Heart left ventricle (tissue), 16 donors: ENCODE data around the gene CXXC1. TPM values are rescaled to one million over a fixed set of nuclear protein-coding genes. Genes with fewer than 3 reads are reported as not detected.

Experiments used
- ATAC-seq, 4 donors: fragments of 200-7000 bp; cut with Tn5 transposase; one replicate each; pipeline ENCODE4 v1.9.1; 2020 to 2022; ENCODE audit warnings: moderate library complexity in 4 of 4, mild to moderate bottlenecking in 3 of 4, moderate number of reproducible peaks in 1 of 4
- DNase-seq, 5 donors: peaks; one replicate each; pipeline ENCODE4 v3.0.0-alpha.2; 2020
- H3K27ac ChIP-seq, 12 donors: fragments of 200-600 bp; sonication (generic) in 4 of 12; one replicate each; pipeline versions ENCODE4 v1.5.0 to v1.8.0; 2016 to 2022; ENCODE audit warnings: mild to moderate bottlenecking in 2 of 12
- H3K27me3 ChIP-seq, 9 donors: fragments of 200-600 bp; sonication (generic) in 2 of 9; one replicate each; pipeline versions ENCODE4 v1.5.1 to v1.8.0; 2016 to 2022; ENCODE audit warnings: mild to moderate bottlenecking in 3 of 9
- H3K36me3 ChIP-seq, 9 donors: fragments of 200-600 bp; sonication (generic) in 2 of 9; one replicate each; pipeline versions ENCODE4 v1.5.0 to v1.8.0; 2018 to 2022; ENCODE audit warnings: mild to moderate bottlenecking in 2 of 9
- H3K4me1 ChIP-seq, 12 donors: fragments of 200-600 bp; sonication (generic) in 4 of 12; one replicate each; pipeline versions ENCODE4 v1.5.0 to v1.8.0; 2016 to 2022; ENCODE audit warnings: mild to moderate bottlenecking in 3 of 12
- H3K4me3 ChIP-seq, 12 donors: fragments of 200-600 bp; sonication (generic) in 4 of 12; one replicate each; pipeline versions ENCODE4 v1.5.0 to v1.8.0; 2017 to 2022; ENCODE audit warnings: mild to moderate bottlenecking in 9 of 12, moderate library complexity in 4 of 12
- H3K9me3 ChIP-seq, 12 donors: fragments of 200-600 bp; sonication (generic) in 4 of 12; one replicate each; pipeline versions ENCODE4 v1.5.0 to v1.8.0; 2016 to 2022; ENCODE audit warnings: mild to moderate bottlenecking in 1 of 12
- CTCF ChIP-seq, 12 donors: fragments of 200-600 bp; sonication (generic) in 4 of 12; IDR thresholded peaks; one replicate each; pipeline versions ENCODE4 v1.5.0 to v1.8.0; 2018 to 2022; ENCODE audit warnings: antibody characterized with exemption in 12 of 12, mild to moderate bottlenecking in 5 of 12
- POLR2A ChIP-seq, 2 donors: fragments of 450-650 bp; IDR thresholded peaks; one replicate each; pipeline ENCODE4 v1.6.1; 2017; ENCODE audit warnings: antibody characterized with exemption in 2 of 2, mild to moderate bottlenecking in 2 of 2, moderate library complexity in 2 of 2
- WGBS, 4 donors: extraction: QIAGEN DNeasy Blood & Tissue Kit in 2 of 4; methylation state at CpG; one replicate each; pipeline versions ENCODE4 v1.1.5 to v1.1.7; 2013 to 2018; 5-methylcytosine and 5-hydroxymethylcytosine counted together
- intact Hi-C, 10 donors: fragments of 100-400 bp; cut with DNase I; formaldehyde crosslinking; loops; one replicate each; pipeline versions ENCODE4 v1.11.1 to v1.14.2; 2022
- polyA plus RNA-seq, 2 donors: library from polyadenylated mRNA; stranded (reverse); fragments of 200-250 nt; gene quantifications; one replicate each; pipeline ENCODE4 v1.2.3, GENCODE V29; 2013
- total RNA-seq, 9 donors: library from RNA; depleted of rRNA in 2 of 9; stranded (reverse); fragments of >200 nt in 2 of 9; fragmentation: NEBNext Ultra II Directional in 3 of 9; extraction: Animal tissue kit (Norgen Biotek cat#: 25700) in 3 of 9; gene quantifications; one replicate each; pipeline versions ENCODE4 v1.1.0 to v1.2.4, GENCODE V29; 2016 to 2023
- donor health status: ischemic (EF 13 %, LVEDD 7.1; RV severe dilation, severe dysfunction).
- donor health status: healthy with polysubstance abuse.
- donor health status: DM: no; HTN: yes; CAD: no.
- donor health status: DM: no; HTN: no; CAD: no.
- donor health status: ischemic (EF 25% LVEDD 6.9; RV normal size, moderate dysfunction).
- donor health status: ischemic (EF 25% LVEDD 5.7; RV mildly dilated, moderate dysfunction).
- donor health status: healthy.
- donor health status: DM: yes; HTN: yes; CAD: no.
- donor health status: ischemic (EF 35%, LVEDD 5.7; RV mildly dilated, moderate dysfunction).
- donor health status: nonischemic (EF 11% LVEDD 7.7; RV severe dilation, severe dysfunction).
- donor health status: DM: yes; HTN: yes; CAD: no.
- donor health status: PGD.
- donor health status: ischemic (EF 29% LVEDD 5.4; RV normal size, mild dysfunction).
- donor health status: nonischemic (EF 23%, LVEDD 6.1; RV moderate dilation, normal function).

CXXC1 gene
- total and polyA plus RNA-seq, 11 donors = 18.3 to 39.5 (median 34.5) TPM

GRCh38 chr18:50284255-50284885 is 3.1 kb downstream of the CXXC1 start:
- intact Hi-C loops = loop anchor here in 6 of 10 donors (5.0 to 10.0 kb wide), 6 partner anchors 88 to 790 kb away; partner anchors contain the start of genes RPL17 (in 2 of the 6), ACAA2 (in 1 of the 6), ELAC1 (in 1 of the 6) and SKA1 (in 1 of the 6)
- 94 to 98% (median 96%) methylated on average over 14 to 15 of the region's 15 CpGs for WGBS, 4 donors
- TF ChIP-seq POLR2A (IDR thresholded peaks at IDR 0.05) (no peak), CTCF (IDR thresholded peaks at IDR 0.05) (no peak)
- Histone ChIP-seq H3K27me3 (no peaks in the 10 kb centered on the region), H3K36me3 (peaks cover 0 to 39% (median 20%) of the 10 kb centered on the region in 9 donors), H3K4me1 (peaks cover 3 to 41% (median 19%) of the 10 kb centered on the region in 12 donors), H3K9me3 (no peaks in the 10 kb centered on the region), H3K27ac (no peak overlapping the region), H3K4me3 (no peak overlapping the region)
- DNase-seq (no peak), ATAC-seq (no peak)

GRCh38 chr18:50283469-50284209 is 3.9 kb downstream of the CXXC1 start:
- Histone ChIP-seq H3K9me3 (no peaks in the 10 kb centered on the region), H3K27me3 (no peaks in the 10 kb centered on the region), H3K27ac (no peak overlapping the region), H3K4me1 (peaks cover 3 to 46% (median 24%) of the 10 kb centered on the region in 12 donors), H3K4me3 (no peak overlapping the region), H3K36me3 (peaks cover 0 to 46% (median 27%) of the 10 kb centered on the region in 9 donors)
- WGBS, 4 donors = 92 to 96% (median 94%) methylated on average over 25 to 29 of the region's 29 CpGs
- no peak for TF ChIP-seq CTCF (IDR thresholded peaks at IDR 0.05)
- peak in 1 of 5 donors; percentile 51 for DNase-seq
- no peak for ATAC-seq
- intact Hi-C loops = loop anchor here in 6 of 10 donors (5.0 to 10.0 kb wide), 6 partner anchors 89 to 789 kb away; partner anchors contain the start of genes RPL17 (in 2 of the 6), ACAA2 (in 1 of the 6), ELAC1 (in 1 of the 6) and SKA1 (in 1 of the 6)

- no peaks in the 10 kb centered on the region for H3K27me3 ChIP-seq
- H3K9me3 ChIP-seq = no peaks in the 10 kb centered on the region
- peak overlapping the region in 2 of 12 donors; percentile 87 to 90 for H3K4me3 ChIP-seq
- H3K36me3 ChIP-seq = peaks cover 0 to 55% (median 36%) of the 10 kb centered on the region in 9 donors
- intact Hi-C loops = loop anchor here in 6 of 10 donors (5.0 to 10.0 kb wide), 6 partner anchors 90 to 788 kb away; partner anchors contain the start of genes RPL17 (in 2 of the 6), ACAA2 (in 1 of the 6), ELAC1 (in 1 of the 6) and SKA1 (in 1 of the 6)
- H3K4me1 ChIP-seq = peaks cover 3 to 41% (median 24%) of the 10 kb centered on the region in 12 donors
- TF ChIP-seq CTCF (IDR thresholded peaks at IDR 0.05) = no peak
- DNase-seq = peak in 3 of 5 donors; percentile 36 to 64 (median 38)
- no peak for ATAC-seq
- peak overlapping the region in 1 of 12 donors; percentile 86 for H3K27ac ChIP-seq
- WGBS, 4 donors = 92 to 96% (median 93%) methylated on average over 34 to 42 of the region's 42 CpGs
Measured at GRCh38 chr18:50282521-50283335, 4.8 kb downstream of the CXXC1 start.
